GM19099 (cell line): ENCODE data around the gene KIAA1217.

Source experiments
- POLR2A ChIP-seq: IDR thresholded peaks from 3 replicates; pipeline ENCODE4 v1.6.1; 2011; ENCODE audit warnings: low read depth; ENCODE audit not compliant: insufficient read length; ENCODE audit errors: extremely low read depth

Gene KIAA1217

GRCh38 chr10:24476913-24477701, 268.2 kb downstream of the KIAA1217 start:
- TF ChIP-seq POLR2A = no peak

- TF ChIP-seq POLR2A = no peak
Measured at GRCh38 chr10:24477915-24478314, 269.0 kb downstream of the KIAA1217 start.

GRCh38 chr10:24479806-24480205, 270.9 kb downstream of the KIAA1217 start:
- no peak for TF ChIP-seq POLR2A

- no peak for TF ChIP-seq POLR2A
Measured at GRCh38 chr10:24480447-24480846, 271.5 kb downstream of the KIAA1217 start.

GRCh38 chr10:24481241-24481640, 272.3 kb downstream of the KIAA1217 start:
- TF ChIP-seq POLR2A = no peak

- TF ChIP-seq POLR2A = no peak
Measured at GRCh38 chr10:24483701-24484100, 274.8 kb downstream of the KIAA1217 start.

- TF ChIP-seq POLR2A = no peak
Measured at GRCh38 chr10:24484771-24485170, 275.8 kb downstream of the KIAA1217 start.

- TF ChIP-seq POLR2A = no peak
Measured at GRCh38 chr10:24485304-24485703, 276.4 kb downstream of the KIAA1217 start.

GRCh38 chr10:24488631-24489030, 279.7 kb downstream of the KIAA1217 start:
- TF ChIP-seq POLR2A = no peak

- no peak for TF ChIP-seq POLR2A
Measured at GRCh38 chr10:24493165-24493564, 284.2 kb downstream of the KIAA1217 start.

- TF ChIP-seq POLR2A = no peak
Measured at GRCh38 chr10:24494236-24494635, 285.3 kb downstream of the KIAA1217 start.

- no peak for TF ChIP-seq POLR2A
Measured at GRCh38 chr10:24494777-24495176, 285.8 kb downstream of the KIAA1217 start.

GRCh38 chr10:24495666-24496460, 286.9 kb downstream of the KIAA1217 start:
- no peak for TF ChIP-seq POLR2A

- TF ChIP-seq POLR2A = no peak
Measured at GRCh38 chr10:24496906-24497305, 288.0 kb downstream of the KIAA1217 start.

- no peak for TF ChIP-seq POLR2A
Measured at GRCh38 chr10:24501056-24501711, 292.2 kb downstream of the KIAA1217 start.

GRCh38 chr10:24502006-24502405, 293.1 kb downstream of the KIAA1217 start:
- no peak for TF ChIP-seq POLR2A

- no peak for TF ChIP-seq POLR2A
Measured at GRCh38 chr10:24502801-24503460, 294.0 kb downstream of the KIAA1217 start.
